ENCODE measurements around the gene CACNG5.

The CACNG5 gene

DNA sequence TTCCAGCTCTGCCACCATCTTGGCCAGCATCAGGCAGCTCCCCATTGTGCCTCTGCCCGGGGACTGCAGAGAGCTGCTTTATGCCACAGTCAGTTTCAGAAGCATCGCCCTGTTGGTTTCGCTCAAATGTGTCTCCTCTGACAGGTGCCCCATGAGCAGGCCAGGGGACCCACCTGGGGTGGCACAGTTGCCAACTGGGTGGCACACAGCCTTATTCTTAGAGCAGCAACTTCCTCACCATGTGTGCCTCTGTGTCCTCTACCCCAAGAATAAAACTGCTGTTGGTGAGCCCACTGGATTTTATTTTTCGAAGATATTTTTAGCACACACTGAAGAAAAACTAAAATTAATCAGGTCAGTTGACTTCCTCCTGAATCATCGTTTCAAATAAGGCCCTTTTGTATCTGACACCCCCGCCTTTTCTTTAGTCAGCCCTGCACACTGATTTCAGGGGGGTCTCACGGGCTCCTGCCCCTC lies 44.9 kb upstream of the CACNG5 start:
- Histone ChIP-seq H3K4me3 (ENCODE audit: low read length) (no peak overlapping the region), H3K27ac (ENCODE audit: low read length) (no peak overlapping the region), H3K9me3 (ENCODE audit: insufficient read depth, low read length) (no peaks in the 10 kb centered on the region), H3K4me2 (ENCODE audit: low read length) (no peak overlapping the region), H3K79me2 (ENCODE audit: low read length) (no peaks in the 10 kb centered on the region), H3K36me3 (replicated peaks; ENCODE audit: low read depth, low read length) (no peaks in the 10 kb centered on the region), H3K4me1 (ENCODE audit: low read length) (no peaks in the 10 kb centered on the region), H4K20me1 (ENCODE audit: insufficient read depth, low read length) (no peaks in the 10 kb centered on the region), H2AFZ (ENCODE audit: low read depth, low read length) (no peak overlapping the region), H3K27me3 (ENCODE audit: low read depth, low read length) (no peaks in the 10 kb centered on the region), H3K9ac (ENCODE audit: low read length) (no peak overlapping the region)
- no peak for TF ChIP-seq EZH2phosphoT487 (IDR thresholded peaks at IDR 0.05; ENCODE audit: low read depth)
- TF ChIP-seq, protein P1, sequence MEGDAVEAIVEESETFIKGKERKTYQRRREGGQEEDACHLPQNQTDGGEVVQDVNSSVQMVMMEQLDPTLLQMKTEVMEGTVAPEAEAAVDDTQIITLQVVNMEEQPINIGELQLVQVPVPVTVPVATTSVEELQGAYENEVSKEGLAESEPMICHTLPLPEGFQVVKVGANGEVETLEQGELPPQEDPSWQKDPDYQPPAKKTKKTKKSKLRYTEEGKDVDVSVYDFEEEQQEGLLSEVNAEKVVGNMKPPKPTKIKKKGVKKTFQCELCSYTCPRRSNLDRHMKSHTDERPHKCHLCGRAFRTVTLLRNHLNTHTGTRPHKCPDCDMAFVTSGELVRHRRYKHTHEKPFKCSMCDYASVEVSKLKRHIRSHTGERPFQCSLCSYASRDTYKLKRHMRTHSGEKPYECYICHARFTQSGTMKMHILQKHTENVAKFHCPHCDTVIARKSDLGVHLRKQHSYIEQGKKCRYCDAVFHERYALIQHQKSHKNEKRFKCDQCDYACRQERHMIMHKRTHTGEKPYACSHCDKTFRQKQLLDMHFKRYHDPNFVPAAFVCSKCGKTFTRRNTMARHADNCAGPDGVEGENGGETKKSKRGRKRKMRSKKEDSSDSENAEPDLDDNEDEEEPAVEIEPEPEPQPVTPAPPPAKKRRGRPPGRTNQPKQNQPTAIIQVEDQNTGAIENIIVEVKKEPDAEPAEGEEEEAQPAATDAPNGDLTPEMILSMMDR (IDR thresholded peaks at IDR 0.05; ENCODE audit: low read depth, low read length): no peak

DNA sequence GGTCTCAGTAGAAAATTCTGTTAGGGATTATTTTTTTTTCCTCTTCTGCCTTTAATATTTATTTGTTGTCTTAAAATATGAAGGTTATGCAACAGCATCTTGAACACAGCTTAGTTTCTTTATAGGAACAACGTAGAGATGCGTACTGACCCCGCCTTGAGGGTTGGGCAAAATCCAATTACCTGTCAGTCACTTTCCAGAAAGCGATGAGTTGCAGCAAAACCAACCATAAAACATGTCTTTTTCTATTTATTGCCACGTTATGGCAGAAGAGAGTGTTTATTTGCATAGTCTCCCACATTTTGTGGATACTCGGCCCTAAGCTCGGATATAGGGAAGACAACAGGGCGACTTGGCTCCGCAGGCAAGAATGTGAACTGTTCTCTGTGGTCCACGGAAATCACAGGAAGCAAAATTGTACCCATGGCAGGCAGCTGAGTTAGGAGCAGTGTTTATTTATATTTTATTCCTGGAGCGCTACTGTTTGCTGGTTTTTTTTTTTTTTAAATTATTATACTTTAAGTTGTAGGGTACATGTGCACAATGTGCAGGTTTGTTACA lies 44.3 kb upstream of the CACNG5 start:
- Histone ChIP-seq H2AFZ (ENCODE audit: low read depth, low read length) (no peak overlapping the region), H3K27ac (ENCODE audit: low read length) (no peak overlapping the region), H3K4me3 (ENCODE audit: low read length) (no peak overlapping the region), H3K27me3 (ENCODE audit: low read depth, low read length) (no peaks in the 10 kb centered on the region), H4K20me1 (ENCODE audit: insufficient read depth, low read length) (no peaks in the 10 kb centered on the region), H3K36me3 (replicated peaks; ENCODE audit: low read depth, low read length) (no peaks in the 10 kb centered on the region), H3K4me1 (ENCODE audit: low read length) (no peaks in the 10 kb centered on the region), H3K9ac (ENCODE audit: low read length) (no peak overlapping the region), H3K79me2 (ENCODE audit: low read length) (no peaks in the 10 kb centered on the region), H3K4me2 (ENCODE audit: low read length) (no peak overlapping the region), H3K9me3 (ENCODE audit: insufficient read depth, low read length) (no peaks in the 10 kb centered on the region)
- TF ChIP-seq, protein P1 (IDR thresholded peaks at IDR 0.05; ENCODE audit: low read depth, low read length): no peak
- no peak for TF ChIP-seq EZH2phosphoT487 (IDR thresholded peaks at IDR 0.05; ENCODE audit: low read depth)

DNA sequence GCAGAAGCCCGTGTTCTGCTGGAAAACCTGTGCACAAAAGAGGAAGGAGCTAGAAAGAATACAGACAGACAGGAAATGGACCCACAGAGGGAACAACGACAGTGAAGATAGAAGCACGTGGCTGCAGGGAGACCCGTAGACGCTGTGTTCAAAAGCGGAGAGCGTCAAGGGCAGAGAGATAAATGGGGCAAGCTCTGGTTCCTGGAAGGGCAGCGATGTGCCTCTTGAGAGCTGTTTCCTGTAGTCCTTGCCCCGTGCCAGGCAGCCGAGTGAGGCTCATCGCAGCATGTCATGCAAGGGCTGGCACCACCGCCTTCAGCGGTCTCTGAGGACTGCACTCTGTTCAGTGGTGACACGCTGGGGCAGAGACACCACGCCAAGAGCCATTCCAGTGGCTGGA lies 43.6 kb upstream of the CACNG5 start:
- Histone ChIP-seq H3K27me3 (ENCODE audit: low read depth, low read length) (no peaks in the 10 kb centered on the region), H2AFZ (ENCODE audit: low read depth, low read length) (no peak overlapping the region), H3K27ac (ENCODE audit: low read length) (no peak overlapping the region), H3K9ac (ENCODE audit: low read length) (no peak overlapping the region), H3K79me2 (ENCODE audit: low read length) (no peaks in the 10 kb centered on the region), H4K20me1 (ENCODE audit: insufficient read depth, low read length) (no peaks in the 10 kb centered on the region), H3K36me3 (replicated peaks; ENCODE audit: low read depth, low read length) (no peaks in the 10 kb centered on the region), H3K4me1 (ENCODE audit: low read length) (no peaks in the 10 kb centered on the region), H3K4me3 (ENCODE audit: low read length) (no peak overlapping the region), H3K9me3 (ENCODE audit: insufficient read depth, low read length) (no peaks in the 10 kb centered on the region), H3K4me2 (ENCODE audit: low read length) (no peak overlapping the region)
- TF ChIP-seq, protein P1 (IDR thresholded peaks at IDR 0.05; ENCODE audit: low read depth, low read length): no peak
- no peak for TF ChIP-seq EZH2phosphoT487 (IDR thresholded peaks at IDR 0.05; ENCODE audit: low read depth)

DNA sequence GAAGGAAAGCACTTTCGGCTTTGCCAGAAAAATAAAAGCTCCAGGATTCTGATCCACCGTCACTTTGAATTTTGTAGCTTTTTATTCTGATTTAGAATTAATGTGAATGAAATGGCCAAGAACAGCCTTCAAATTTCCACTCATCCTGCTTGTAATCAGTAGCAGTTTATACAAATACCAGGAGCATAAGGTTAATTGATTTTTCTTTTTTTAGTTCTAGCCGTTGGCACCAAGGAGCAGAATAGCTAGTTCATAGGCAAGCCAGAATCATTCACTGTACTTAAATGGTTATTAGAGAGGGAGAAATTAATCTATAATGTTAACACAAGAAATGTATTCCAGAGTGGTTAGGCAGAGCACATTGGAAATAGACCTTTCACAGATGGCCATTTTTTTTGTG lies 41.1 kb upstream of the CACNG5 start:
- no peak for TF ChIP-seq EZH2phosphoT487 (IDR thresholded peaks at IDR 0.05; ENCODE audit: low read depth)
- TF ChIP-seq, protein P1 (IDR thresholded peaks at IDR 0.05; ENCODE audit: low read depth, low read length): no peak
- no peak overlapping the region for H2AFZ ChIP-seq (ENCODE audit: low read depth, low read length)
- H3K27me3 ChIP-seq (ENCODE audit: low read depth, low read length): no peaks in the 10 kb centered on the region
- no peaks in the 10 kb centered on the region for H3K79me2 ChIP-seq (ENCODE audit: low read length)
- H3K9me3 ChIP-seq (ENCODE audit: insufficient read depth, low read length): no peaks in the 10 kb centered on the region
- H3K4me1 ChIP-seq (ENCODE audit: low read length): no peaks in the 10 kb centered on the region
- H3K27ac ChIP-seq (ENCODE audit: low read length): no peak overlapping the region
- no peaks in the 10 kb centered on the region for H3K36me3 ChIP-seq (replicated peaks; ENCODE audit: low read depth, low read length)
- no peak overlapping the region for H3K9ac ChIP-seq (ENCODE audit: low read length)
- no peaks in the 10 kb centered on the region for H4K20me1 ChIP-seq (ENCODE audit: insufficient read depth, low read length)
- H3K4me3 ChIP-seq (ENCODE audit: low read length): no peak overlapping the region
- H3K4me2 ChIP-seq (ENCODE audit: low read length): no peak overlapping the region

Measured in OCI-LY3 (cell line).